NCI-H1105 treated with DMSO at 0.1 percent for 48 hours (cell line): ENCODE results near the gene HMX3.

ENCODE experiments used
- DNase-seq: peaks from one replicate; lab custom pipeline; 2025; lab: John Stamatoyannopoulos, UW

Gene HMX3

DNA sequence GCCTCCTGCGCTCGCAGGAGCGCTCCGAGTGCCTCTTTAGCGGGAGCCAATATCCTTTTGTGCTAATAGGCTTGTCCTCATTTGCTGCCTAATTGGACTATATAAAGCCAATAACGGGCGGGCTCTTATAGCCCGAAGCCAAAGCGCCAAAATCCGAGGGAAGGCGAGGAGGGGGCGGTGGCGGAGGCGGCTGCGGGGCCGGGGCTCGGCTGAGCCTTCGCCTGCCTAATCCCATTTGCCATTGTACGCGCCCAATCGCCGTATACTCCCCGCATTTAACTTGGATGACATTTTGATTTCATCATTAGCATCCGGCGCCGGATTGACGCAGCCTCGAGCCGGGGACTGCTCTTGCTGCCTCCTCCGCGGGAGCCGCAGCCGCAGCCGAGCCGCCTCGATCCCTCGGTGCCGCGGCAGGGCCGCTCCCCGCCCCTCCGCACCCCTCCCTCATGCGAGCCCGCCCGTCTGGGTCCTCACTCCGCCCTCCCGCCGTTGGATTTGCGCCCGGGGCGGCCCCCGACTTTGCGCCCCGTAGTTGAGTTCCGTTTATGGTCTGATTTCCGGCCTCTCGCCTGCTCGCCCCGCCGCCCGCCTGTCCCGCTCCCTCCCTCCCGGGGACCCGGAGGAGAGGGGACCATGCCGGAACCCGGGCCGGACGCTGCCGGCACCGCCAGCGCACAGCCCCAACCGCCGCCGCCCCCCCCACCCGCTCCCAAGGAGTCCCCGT lies at the start of gene HMX3:
Gene HMX3, plus strand, starts transcription at position 556 of the 727 bp plus-strand sequence. Its CDS starts 81 bp downstream, at position 637.
- DNase-seq, result peak; percentile 49

DNA sequence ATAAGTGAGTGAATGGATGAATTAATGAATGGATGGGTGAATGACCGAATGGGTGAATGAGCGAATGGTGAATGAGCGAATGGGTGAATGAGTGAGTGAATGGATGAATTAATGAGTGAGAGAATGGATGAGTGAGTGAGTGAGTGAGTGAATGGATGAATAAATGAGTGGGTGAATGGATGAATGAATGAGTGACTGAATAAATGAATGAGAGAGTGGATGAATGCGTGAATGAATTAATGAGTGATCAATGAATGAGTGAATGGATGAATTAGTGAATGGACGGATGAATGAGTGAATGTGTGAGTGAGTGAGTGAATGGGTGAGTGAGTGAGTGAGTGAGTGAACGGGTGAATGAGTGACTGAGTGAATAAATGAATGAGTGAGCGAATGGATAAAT lies 49.5 kb upstream of the HMX3 start:
- no peak for DNase-seq

DNA sequence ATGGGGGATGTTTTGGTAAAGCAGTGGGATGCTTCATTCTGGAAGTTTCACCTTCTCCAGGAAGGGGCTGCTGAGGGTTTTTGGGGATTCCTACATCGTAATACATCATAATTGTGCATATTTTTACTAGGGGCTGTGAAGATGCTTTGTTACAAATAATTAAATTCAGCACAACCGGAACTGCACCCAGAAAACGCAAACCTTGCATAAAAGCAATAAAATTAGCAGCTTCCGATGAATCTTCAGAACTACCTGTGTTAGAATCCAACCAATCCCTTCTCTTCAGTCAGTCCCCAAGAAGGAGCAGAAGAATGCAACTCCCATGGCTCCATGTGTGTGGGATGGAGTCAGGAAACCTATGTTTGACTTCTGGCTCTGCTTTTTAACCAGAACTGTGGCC lies 48.4 kb upstream of the HMX3 start:
- no peak for DNase-seq

DNA sequence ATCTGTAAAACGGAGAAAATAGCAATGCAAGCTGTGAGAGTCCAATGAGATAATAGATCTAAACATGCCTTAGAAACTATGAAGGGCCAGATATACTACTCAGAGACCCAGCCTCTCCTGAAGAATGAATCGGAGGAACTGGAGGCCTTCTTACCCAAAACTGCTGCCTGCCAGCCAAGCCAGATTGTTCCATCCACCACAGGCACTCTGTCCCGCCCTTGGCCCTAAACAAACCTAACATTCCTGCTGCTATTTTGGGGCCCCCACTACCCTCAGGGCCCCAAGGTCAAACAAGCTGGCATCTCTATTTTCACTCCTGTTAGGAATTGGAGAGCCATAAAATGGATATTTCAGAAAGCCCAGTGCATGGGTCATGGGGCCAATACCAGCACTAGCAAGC lies 48.0 kb upstream of the HMX3 start:
- no peak for DNase-seq

DNA sequence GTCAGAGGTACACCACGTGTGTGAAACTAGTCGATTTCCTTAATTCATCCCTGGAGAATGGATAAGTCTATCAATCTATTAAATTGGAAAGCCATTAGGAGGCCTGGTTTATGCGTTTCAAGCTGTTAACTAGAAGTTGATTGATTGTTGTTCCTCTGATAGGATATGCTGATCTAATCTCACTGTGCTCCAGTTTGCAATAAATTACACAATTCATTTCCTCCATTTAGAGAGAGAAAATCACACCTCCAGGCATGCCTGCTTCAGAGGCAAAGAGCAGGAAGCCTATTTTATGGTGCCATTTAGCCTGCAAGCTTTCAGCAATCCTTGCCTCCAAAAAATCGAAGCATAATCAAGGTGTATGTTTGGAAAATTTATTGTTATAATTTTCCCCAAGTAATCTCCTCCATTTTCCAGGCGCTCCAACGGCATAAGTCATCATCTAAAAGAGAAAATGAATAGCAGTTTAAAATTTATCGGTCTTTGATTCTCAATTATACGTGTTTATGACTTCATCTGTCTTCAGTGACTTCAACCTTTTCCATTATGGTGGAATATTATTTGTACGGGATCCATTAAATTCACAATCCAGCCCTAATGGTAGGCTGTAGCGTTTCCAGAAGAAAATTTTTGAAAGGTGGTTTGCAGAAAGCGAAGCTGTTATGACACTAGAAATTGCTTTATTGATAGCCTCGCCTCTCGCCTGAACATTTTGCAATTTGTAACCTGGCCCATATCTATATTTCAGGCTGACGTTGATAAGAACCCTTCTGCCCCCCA lies 42.9 kb upstream of the HMX3 start:
- DNase-seq, result no peak

DNA sequence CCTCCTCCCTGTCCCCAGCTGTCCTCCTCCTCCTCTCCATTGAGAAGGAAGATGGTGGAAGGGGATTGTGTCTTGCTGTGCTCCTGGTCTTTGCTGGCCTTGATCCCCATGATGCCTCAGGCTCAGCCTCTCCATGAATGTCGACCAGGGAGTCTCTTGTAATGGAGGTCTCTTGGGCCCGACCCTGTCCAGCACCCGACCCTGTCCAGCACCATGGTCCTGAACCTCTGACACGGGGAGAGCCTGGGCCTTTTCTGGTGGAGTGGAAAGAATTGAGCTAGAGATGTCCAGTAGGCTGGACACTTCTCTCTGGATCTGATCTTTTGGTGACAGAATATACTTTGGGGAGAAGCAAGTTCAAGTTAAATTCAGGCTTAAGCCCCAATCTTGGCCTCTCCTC lies 42.3 kb upstream of the HMX3 start:
- no peak for DNase-seq

DNA sequence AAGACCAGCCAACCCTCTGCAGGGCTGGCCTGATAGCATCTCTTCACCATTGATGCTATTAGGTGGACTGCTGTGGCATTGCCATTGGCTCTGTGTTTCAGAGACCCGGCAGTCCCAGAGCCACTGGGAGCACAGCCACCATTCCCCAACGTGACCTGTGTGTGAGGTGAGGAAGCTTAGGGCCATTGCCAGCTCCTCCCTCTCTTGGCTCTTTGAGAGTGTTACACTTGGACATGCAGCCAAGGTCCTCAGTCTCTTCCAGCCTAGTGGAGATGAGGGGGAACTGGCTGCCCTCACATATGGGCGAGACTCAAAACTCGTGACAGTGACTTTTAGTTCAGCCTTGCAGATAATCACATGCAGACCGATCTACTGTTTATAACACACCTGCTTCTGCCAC lies 39.3 kb upstream of the HMX3 start:
- DNase-seq, result no peak

DNA sequence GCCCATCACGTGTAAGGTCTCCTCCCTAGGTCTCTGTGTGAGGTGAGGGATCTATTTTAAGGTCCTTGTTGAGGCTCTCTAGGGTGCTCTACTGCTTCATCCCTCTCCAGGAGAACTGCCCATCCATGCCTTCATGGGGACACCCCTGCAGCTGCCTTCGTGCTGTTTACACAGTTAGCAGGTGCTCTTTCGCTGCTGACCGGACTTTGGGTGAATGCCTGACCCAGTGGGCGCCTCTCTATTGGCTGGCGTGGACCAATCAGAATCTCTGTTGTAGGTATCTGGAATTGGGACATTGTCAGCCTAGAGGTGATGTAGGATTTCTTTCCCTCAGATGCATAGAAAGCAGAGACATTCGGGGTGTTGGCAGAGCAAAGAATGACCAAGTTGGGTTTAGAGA lies 38.7 kb upstream of the HMX3 start:
- DNase-seq, result no peak

DNA sequence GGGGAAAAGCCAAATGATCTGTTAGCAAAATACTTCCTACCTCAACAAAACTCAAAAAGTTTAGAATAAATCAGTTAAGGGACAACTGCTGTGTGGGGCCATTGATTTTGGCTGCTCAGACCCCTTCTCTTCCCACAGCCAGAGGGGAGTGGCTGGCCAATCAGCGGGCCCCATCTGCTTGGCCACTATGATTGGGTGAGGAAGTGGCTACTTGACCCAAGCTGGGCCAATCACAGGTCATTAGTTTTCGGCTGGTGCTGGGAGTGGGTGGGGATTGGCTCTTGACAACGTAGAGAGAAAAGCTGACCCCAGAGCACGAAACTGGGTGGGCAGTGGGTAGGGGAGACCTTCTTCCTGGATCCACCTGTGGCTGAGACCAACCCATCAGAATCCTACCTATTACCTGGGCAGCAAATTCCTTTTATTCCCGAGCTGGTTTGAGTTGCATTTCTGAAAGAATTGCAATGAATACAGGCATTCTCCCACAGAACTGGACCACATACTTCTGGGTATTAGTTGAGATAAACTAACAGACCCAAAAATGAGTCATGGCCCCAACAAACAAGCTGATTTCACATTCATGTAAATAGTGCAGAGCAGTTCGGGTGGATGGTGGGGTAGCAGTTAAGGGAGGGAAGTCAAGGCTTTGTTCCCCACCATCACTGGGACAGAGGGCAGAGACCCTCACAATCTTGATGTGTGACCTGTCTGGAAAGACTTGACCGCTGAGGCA lies 35.6 kb upstream of the HMX3 start:
- no peak for DNase-seq

DNA sequence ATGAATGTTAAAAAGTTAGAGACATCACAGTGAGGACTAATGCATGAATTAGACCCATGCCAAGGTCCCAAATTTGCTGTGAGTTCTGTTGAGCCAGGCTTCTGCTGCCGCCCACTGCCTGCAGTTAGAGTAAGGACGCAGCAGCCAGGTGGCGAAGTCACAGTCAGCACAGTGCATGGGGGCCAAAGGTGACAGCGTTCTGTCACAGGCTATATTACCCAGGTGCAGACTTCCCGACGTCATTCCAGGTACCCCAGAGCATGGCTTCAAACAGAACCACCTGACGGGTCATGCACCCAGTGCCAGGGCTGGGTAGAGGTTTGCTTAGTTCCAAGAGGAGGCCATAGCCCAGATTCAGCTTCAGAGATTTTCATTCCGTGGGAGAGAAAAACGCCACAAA lies 33.9 kb upstream of the HMX3 start:
- no peak for DNase-seq

DNA sequence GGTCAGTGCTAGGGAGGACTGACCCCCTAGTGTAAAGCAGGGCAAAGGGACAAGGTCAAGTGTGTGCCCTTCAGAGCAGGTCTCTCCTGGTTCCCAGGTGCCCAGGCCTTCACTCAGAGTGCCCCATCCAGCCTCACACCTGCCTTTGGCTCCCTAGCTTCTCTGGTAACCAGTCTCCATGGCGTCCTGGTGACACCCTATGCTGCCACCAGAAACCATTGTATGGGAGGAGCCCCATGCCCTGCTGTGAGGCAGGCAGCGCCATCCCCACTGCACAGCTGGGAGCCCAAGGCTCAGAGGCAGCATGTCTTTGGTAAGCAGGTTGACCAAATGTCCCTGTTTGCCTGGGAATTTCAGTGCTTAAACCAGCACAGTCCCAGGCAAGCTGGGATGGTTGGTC lies 33.1 kb upstream of the HMX3 start:
- DNase-seq, result no peak

DNA sequence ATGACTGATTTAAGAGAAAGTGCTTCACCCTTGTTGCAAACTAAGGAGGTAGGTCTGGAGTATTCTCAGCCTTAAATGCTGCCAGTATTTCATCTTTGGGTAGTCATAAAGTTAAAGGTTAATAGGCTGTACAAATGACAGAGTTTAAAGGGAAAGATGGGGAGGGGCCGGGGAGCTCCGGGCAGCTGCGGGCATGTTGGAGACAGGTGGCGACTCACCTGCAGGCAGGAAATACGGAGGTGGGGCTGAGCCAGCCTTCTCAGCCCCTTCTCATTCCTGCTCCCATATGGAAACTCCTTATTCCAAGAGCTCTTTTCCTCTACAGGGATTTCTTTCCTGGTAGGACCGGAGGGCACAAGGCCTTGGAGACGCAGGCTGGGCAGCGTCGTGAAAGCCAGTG lies 31.8 kb upstream of the HMX3 start:
- peak; percentile 19 for DNase-seq

DNA sequence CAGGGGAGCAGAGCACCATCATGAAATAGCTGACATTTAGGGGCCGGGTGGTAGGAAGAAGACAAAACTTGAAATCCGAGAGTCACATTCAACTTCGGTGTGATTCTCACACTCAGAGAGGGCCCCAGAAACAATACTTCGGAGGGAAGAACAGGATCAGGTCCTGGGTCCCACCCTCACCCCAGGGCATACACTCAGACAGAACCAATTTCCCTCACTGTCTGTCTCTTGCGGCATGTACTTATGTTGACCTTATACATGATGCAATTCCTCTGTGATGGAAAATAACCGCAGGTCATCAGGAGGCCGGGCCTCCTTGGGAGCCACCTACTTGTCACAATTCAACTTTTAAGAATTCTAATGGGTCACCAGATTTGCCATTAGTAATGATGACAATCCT lies 26.3 kb upstream of the HMX3 start:
- no peak for DNase-seq

DNA sequence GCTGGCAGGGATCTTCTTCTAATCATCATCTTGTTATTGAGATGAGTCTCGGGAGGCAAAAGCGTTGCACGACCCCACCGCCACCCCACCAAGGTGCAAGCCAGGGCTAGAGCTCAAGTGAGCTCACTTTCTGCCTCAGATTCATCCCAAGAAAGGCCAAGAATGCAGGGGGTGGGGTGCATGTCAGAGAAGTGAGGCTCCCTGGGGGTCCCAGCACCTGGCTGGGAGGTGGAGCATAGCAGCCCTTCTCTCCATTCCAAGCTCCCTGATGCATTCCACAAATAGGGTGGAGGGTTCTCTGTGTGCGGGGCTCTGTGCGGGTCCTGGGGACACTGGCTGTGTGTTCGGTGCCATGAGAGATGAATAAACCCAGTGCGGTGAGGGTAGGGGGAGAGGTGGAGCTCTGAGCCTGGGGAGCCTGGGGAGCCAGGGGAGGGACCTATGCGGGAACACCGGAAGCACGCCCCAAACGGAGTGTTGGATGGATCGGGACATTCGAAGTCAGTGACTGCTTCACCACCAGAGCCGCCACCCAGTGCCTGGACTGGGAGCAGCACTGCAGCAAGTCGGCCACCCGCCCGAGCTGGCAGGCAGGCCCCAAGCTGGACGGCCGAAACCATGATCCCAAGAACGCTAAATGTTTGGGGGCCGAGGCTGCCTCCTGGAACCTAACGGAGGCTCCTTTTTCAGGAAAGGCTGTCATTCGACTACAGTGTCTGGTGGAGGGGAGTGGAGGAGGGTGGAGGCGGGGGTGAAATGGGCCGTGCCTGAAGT lies 17.9 kb upstream of the HMX3 start:
- DNase-seq, result no peak

DNA sequence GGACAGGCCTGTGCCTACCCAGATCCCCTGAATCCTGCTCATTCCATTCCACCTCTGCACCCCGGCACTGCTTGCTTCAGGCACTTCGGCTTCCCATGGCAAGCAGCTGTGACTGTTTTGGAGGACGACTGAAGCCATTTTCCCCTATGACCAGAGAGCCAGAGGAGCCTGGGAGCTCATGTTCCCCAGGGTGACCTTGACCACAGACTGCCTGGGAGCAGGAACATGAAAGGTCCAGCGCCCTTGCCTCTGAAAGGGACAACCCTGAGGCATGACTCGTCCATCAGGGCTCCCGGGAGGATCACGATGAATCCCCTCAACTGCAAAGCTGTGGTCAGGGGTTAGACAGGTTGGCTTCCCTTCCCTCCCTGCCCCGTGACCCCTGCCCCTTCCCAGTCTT lies 16.7 kb upstream of the HMX3 start:
- no peak for DNase-seq

DNA sequence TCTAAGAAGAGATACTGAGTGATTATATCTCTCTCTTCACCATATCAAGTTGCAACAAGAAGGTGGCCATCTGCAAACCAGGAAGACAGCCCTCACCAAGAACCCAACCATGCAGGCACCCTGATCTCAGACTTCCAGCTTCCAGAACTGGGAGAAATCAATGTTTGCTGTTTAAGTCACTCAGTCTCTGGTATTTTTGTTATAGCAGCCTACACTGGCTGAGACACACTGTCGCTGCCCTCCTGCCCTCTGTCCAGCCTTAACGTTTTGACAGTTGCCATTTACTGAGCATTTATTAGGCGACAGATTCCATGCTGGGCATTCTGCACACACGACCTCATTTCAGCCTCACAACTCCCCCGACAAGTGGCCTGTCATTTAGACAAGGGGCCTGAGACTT lies 9.5 kb upstream of the HMX3 start:
- no peak for DNase-seq

DNA sequence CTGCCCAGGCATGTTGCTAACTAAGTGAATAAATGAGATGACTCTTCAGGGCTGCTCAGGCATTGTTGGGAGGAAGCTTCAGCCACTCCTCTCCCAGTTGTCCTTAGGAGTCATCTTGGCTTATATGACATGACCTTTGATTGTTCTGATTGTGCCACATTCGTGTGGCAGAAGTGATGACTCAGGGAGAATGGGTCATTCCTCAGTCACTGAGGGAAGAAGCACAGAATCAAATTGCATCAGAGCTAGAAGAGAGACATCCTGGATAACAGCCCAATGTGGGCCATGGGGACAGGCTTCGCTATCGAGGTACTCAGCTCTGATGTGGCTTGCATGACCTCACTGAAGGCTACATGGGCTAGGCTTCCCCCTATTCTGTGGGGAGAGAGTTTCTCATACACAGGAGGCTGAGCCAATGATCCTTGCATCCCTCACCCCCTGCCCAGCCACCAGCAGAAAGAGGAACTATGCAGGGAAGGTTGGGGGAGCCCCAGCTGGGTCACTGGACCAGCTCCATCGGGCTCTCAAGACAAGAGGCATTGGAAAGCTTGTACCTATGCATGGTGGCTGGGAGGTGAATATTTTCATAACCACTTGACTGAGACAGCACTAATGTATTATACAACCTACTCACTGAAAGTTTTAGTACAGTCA lies 6.0 kb upstream of the HMX3 start:
- DNase-seq, result no peak

DNA sequence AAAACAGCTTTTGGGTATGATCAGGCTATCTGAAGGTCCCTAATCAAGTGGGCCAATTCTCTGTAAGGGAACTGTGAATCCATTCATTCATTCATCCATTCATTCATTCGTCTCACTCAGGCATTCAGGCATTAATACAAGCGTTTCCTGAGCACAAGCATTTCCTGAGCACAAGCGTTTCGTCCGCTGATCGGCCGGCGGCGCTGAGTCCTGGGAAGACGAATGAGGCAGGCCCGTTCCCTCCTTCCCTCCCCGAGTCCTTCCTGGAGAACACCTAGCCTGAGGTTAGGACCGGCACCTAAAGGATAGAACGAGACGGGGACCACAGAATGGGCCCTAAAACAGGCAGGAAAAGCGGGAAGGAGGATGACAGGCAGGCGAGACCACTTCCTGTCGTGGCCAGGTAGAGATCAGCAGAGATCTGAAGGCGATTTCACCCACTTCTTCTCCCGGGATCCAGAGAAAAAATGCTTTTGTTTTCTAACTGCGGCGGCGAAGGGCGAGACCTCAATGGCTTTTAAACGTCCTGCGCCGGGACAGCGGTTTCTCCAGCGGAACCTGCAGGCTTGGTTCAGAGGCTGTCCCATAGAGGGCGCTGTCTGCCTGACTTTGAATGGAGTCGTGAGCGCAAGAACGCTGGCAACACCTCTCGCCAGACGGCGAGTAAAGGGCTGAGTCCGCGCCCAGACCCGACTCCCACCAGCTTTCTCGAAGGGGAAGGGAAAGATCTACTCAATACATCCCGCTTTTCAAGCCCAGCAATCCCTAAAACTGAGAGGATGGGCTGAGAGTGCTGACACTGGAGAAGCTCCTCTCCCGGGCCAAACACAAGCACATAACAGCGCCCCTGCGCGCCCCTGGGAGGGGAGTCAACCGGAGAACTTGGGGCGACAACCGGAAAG lies 2.9 kb upstream of the HMX3 start:
- DNase-seq, result peak; percentile 55

DNA sequence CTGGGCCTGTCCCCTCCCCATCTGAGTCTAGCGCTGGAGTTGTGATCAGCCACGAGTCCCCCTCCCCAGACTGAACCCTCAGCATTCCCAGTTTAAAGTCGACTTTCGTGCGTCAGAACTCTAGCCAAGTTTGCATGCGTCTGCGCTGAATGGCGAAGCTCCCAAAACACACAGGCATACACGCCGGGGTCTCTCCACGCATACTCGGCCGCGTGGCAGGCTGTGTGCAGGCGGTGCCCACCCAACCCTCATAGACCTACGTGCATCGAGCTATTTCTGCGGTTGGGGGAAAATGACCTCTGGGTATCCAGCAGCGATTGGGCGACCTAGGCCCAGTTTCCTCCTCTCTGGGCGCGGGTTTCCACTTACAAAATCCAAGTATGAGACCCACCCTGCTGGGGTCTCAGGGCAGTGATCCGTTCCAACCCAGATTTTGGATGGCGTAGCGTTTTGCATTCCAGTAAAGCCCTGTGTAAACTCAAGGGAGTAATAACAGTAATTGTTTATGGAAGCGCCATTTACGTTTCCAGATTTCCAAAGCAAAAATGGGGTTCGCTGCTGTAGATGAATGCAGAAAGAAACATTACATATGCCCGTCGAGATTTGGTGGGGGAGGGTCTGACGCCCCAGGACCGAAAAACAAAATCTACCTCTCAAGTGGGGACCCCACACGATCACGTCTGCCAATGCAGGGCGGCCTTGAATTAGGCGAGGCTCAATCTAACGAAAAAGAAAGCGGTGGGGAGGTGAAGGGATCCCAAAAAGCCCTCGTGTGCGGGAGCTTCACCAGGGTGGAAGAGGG lies 2.0 kb upstream of the HMX3 start:
- no peak for DNase-seq
